ENCODE data around the gene OR52H1.
"Not testable (repeated sequence)": the region's sequence is repeated elsewhere in the genome, so short reads cannot be mapped to it uniquely, and the experiment has no call there.

The OR52H1 gene

GRCh38 chr11:5548440-5548839 lies at the start of gene OR52H1:
Gene OR52H1 (minus strand): TSS chr11:5548540. CDS start chr11:5545505, 3,035 bp downstream.
- DNase-seq (ENCODE audit: low read depth): no peak

GRCh38 chr11:5597953-5598352 lies 49.6 kb upstream of the OR52H1 start:
- DNase-seq (ENCODE audit: low read depth): no peak

DNA sequence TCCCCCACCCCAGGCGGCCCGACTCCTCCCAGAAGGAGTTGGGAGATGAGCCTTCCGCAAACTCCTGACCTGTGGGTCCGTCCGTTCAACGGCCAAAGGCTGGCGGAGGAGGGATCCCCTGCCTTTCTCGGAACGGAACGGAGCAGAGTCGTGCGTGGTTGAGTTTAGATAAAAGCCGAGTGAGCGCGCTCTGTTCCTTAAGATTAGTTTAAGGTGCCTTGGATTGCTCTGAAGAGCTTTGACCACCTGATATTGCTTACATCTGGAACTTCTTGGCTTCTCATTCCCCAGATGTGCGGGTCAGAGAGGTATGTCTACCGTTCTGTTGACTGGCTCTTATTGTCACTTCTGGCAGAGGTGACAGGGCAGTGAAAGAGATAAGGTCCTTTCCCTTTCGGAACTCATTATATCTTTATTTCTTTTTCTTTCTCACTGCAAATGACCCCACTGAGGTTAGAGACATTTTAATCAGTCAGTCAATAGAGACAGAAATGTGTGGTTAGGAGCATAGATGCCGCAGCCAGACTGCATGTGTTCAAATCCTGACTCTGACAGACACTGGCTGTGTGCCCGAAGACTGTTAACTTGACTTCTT lies 48.4 kb upstream of the OR52H1 start, which contains the start of gene TRIM6:
Gene TRIM6 (plus strand): TSS at position 31 of the 595 bp plus-strand sequence. CDS start 261 bp downstream, at position 292.
- no peak for DNase-seq (ENCODE audit: low read depth)

- no peak for DNase-seq (ENCODE audit: low read depth)
Observed at GRCh38 chr11:5593146-5593545, 44.8 kb upstream of the OR52H1 start.

DNA sequence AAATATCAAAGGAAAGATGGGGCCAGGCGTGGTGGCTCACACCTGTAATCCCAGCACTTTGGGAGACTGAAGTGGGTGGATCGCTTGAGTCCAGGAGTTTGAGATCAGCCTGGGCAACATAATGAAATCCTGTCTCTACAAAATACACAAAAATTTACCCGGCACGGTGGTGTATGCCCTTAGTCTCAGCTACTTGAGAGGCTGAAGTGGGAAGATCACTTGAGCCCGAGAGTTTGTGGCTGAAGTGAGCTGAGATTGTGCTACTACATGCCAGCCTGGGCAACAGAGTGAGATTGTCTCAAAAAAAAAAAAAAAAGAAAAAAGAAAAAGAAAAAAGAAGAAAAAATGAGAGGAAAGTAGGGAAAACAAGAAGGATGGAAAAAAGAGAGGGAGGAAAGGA lies 44.3 kb upstream of the OR52H1 start:
- DNase-seq (ENCODE audit: low read depth): no peak

GRCh38 chr11:5591613-5592012 lies 43.3 kb upstream of the OR52H1 start:
- DNase-seq (ENCODE audit: low read depth): no peak

DNA sequence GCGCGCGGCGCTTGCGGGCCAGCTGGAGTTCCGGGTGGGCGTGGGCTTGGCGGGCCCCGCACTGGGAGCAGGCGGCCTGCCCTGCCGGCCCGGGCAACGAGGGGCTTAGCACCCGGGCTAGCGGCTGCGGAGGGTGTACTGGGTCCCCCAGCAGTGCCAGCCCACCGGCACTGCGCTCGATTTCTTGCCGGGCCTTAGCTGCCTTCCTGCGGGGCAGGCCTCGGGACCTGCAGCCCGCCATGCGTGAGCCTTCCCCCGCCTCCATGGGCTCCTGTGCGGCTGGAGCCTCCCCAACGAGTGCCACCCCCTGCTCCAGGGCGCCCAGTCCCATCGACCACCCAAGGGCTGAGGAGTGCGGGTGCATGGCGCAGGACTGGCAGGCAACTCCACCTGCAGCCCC lies 41.6 kb upstream of the OR52H1 start:
- not testable (repeated sequence) for DNase-seq (ENCODE audit: low read depth)

- not testable (repeated sequence) for DNase-seq (ENCODE audit: low read depth)
Observed at GRCh38 chr11:5584458-5584857, 36.1 kb upstream of the OR52H1 start.

DNA sequence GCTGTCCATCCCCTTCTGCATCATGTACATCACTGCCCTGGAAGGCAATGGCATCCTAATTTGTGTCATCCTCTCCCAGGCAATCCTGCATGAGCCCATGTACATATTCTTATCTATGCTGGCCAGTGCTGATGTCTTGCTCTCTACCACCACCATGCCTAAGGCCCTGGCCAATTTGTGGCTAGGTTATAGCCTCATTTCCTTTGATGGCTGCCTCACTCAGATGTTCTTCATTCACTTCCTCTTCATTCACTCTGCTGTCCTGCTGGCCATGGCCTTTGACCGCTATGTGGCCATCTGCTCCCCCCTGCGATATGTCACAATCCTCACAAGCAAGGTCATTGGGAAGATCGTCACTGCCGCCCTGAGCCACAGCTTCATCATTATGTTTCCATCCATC lies 32.7 kb upstream of the OR52H1 start:
- DNase-seq (ENCODE audit: low read depth): no peak

GRCh38 chr11:5580577-5580976 lies 32.2 kb upstream of the OR52H1 start, which contains the start of gene OR52B6:
Gene OR52B6 (plus strand): TSS chr11:5580877. CDS start chr11:5580877, 0 bp downstream.
- DNase-seq (ENCODE audit: low read depth): no peak

GRCh38 chr11:5577101-5577500 lies 28.8 kb upstream of the OR52H1 start:
- no peak for DNase-seq (ENCODE audit: low read depth)

- DNase-seq (ENCODE audit: low read depth): no peak
Observed at GRCh38 chr11:5575152-5575551, 26.8 kb upstream of the OR52H1 start.

- DNase-seq (ENCODE audit: low read depth): no peak
Observed at GRCh38 chr11:5574654-5575053, 26.3 kb upstream of the OR52H1 start.

GRCh38 chr11:5564259-5565019 lies 16.1 kb upstream of the OR52H1 start:
- DNase-seq (ENCODE audit: low read depth): no peak

DNA sequence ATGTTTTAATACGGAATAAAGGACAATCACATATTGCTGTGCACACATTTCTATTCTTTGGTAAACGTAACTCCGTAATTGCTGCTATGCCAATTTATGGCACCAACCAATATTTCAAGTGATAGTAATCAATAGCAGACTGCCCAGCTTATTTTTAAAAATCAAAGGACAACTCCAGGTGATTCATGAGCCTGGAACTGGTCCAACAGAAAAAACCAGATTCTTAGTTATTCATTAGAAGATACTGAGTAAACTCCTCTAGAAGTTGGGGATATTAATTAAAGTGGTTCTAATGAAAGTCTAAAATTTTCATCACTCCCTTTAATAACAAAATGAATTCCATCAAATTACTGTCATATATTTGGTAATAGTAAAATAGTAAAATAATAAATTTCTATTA lies 9.4 kb upstream of the OR52H1 start:
- no peak for DNase-seq (ENCODE audit: low read depth)

DNA sequence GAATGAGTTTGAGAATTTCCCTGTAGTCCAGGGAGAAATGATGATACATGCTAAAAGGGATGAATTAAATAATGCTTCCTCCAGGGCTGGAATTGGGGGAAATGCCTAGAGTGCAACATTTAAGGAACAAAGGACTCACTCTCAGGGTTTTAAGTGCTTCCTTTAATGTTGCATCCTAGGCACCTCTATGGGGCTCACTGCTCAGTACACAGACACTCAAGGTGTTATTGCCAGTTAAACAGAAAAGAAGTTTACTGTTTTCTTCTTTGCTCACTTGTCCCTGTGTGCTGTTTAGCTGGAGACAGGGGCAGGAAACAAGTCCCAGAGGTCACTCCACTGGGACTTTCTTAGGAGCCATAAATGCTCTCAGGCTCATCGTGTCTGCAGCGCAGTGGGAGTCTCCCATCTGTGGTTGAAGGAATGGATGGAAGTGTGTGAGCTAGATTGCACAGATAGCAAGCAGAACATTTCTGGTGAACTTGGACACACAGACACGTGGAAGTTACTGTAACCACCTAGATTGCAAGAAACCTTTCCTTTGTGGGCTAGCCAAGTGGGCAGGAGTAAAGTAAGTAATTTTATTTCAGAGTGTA lies 8.4 kb upstream of the OR52H1 start:
- DNase-seq (ENCODE audit: low read depth): no peak

DNA sequence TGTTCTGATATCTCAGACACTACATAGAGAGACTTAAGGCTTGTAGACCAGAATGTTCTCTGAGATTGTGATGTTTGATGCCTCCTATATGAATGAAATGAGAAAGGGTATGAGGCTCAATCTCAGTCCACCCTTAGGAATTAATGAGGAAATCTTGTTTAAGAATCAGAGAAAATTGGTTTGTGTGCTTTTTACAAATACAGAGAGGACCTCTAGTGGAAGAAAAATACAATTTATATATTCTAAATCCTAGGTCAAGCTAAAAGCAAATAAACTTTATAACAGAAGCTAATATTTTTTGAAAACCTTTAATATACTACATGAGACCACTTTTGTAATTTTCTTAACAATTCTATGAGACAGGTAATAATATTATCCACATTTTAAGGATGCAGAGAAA lies 5.0 kb upstream of the OR52H1 start:
- DNase-seq (ENCODE audit: low read depth): no peak

GRCh38 chr11:5550440-5551095 lies 2.2 kb upstream of the OR52H1 start:
- DNase-seq (ENCODE audit: low read depth): peak; percentile 86

DNA sequence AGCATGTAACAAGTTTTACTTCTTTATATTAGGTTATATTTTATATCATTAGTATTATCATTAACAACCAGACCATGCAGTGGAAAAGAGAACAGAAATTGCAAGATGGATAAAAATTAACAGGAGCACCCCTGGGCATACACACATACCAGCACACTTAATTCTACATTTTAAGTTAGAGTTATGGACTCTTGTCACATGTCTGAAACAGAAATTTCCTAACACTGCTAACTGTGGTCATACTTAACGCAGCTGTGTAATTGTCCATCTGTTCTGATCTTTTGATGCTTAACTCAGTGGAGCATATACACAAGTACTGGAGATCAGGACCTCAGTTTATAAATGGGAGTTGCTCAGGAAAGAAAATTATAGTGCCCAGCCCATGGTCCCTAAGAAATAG lies 358 bp downstream of the OR52H1 start:
- DNase-seq (ENCODE audit: low read depth): no peak

DNA sequence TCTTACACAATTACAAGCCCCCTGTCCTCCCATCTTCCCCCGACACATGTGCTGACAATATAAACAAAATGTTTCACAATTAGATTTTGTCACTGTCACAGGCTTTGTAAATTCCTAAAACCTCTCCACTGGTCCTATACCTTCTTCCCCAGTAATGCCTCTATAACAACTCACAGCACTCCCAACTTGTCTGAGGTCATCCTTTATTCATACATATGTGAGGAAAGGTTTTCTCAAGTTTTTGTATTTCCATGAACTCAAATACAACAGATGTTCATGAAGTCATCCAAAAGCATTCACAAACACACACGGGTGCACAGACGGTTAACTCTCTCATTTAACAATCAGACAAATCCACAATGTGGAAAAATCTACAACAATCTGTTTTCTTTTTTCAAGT lies 1.9 kb downstream of the OR52H1 start:
- DNase-seq (ENCODE audit: low read depth): no peak

GRCh38 chr11:5541427-5541826 lies 6.9 kb downstream of the OR52H1 start:
- no peak for DNase-seq (ENCODE audit: low read depth)

- no peak for DNase-seq (ENCODE audit: low read depth)
Observed at GRCh38 chr11:5536482-5536881, 11.9 kb downstream of the OR52H1 start.

DNA sequence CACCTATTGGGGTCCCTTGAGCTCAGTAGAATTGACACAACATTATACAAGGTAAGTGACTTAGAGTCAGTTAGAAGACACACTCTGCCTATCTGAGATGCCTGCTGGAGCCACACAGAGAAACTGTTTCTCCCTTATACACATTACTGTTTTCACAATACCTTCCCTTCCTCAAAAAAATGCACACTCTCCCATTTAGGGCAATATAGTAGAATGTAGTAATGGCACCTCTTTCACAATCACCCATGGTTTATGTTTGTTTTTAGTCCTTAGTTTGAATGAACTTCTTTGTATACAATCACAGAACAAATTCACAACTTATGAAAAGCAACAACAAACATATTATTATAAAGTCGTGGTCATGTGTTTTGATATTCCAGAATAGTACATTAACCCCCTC lies 14.3 kb downstream of the OR52H1 start:
- no peak for DNase-seq (ENCODE audit: low read depth)
